ENCODE data around the gene DNAAF2. TPM values are rescaled to one million over a fixed set of nuclear protein-coding genes. Genes with fewer than 3 reads are reported as not detected.

The DNAAF2 gene
- total and polyA plus RNA-seq, 2 of the 13 experiments (the other 11 are each of a cell fraction or from before 2014, with no cell fraction given), result 6.1 to 13.6 TPM

GRCh38 chr14:49634547-49635334 is at the start of gene DNAAF2 (continued):
- 0 out of 2 replicates have a peak, but pooled peaks have one; percentile 5 for TF ChIP-seq AHDC1 (CRISPR knock-in tag; IDR thresholded peaks at IDR 0.05; ENCODE audit: borderline replicate concordance)
- no peak for TF ChIP-seq ARNT (IDR thresholded peaks at IDR 0.05)
- TF ChIP-seq, protein P1, sequence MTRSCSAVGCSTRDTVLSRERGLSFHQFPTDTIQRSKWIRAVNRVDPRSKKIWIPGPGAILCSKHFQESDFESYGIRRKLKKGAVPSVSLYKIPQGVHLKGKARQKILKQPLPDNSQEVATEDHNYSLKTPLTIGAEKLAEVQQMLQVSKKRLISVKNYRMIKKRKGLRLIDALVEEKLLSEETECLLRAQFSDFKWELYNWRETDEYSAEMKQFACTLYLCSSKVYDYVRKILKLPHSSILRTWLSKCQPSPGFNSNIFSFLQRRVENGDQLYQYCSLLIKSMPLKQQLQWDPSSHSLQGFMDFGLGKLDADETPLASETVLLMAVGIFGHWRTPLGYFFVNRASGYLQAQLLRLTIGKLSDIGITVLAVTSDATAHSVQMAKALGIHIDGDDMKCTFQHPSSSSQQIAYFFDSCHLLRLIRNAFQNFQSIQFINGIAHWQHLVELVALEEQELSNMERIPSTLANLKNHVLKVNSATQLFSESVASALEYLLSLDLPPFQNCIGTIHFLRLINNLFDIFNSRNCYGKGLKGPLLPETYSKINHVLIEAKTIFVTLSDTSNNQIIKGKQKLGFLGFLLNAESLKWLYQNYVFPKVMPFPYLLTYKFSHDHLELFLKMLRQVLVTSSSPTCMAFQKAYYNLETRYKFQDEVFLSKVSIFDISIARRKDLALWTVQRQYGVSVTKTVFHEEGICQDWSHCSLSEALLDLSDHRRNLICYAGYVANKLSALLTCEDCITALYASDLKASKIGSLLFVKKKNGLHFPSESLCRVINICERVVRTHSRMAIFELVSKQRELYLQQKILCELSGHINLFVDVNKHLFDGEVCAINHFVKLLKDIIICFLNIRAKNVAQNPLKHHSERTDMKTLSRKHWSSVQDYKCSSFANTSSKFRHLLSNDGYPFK (CRISPR knock-in tag; IDR thresholded peaks at IDR 0.05; ENCODE audit: borderline replicate concordance), result peak; percentile 17; the same call in 1 of the 2 replicates
- peak; percentile 87; the same call in 1 of the 2 replicates for TF ChIP-seq CENPT (CRISPR knock-in tag; IDR thresholded peaks at IDR 0.05; ENCODE audit: low read depth)
- TF ChIP-seq KDM4B (CRISPR knock-in tag; IDR thresholded peaks at IDR 0.05), result no peak; the same call in 1 of the 2 replicates
- no peak for TF ChIP-seq CEBPB (IDR thresholded peaks at IDR 0.05; ENCODE audit: borderline replicate concordance, low read depth, low read length)
- TF ChIP-seq ZNF317 (CRISPR knock-in tag; IDR thresholded peaks at IDR 0.05), result peak; percentile 62; the same call in 1 of the 2 replicates
- TF ChIP-seq, protein P2, sequence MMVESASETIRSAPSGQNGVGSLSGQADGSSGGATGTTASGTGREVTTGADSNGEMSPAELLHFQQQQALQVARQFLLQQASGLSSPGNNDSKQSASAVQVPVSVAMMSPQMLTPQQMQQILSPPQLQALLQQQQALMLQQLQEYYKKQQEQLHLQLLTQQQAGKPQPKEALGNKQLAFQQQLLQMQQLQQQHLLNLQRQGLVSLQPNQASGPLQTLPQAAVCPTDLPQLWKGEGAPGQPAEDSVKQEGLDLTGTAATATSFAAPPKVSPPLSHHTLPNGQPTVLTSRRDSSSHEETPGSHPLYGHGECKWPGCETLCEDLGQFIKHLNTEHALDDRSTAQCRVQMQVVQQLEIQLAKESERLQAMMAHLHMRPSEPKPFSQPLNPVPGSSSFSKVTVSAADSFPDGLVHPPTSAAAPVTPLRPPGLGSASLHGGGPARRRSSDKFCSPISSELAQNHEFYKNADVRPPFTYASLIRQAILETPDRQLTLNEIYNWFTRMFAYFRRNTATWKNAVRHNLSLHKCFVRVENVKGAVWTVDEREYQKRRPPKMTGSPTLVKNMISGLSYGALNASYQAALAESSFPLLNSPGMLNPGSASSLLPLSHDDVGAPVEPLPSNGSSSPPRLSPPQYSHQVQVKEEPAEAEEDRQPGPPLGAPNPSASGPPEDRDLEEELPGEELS (CRISPR knock-in tag; IDR thresholded peaks at IDR 0.05), result no peak
- TF ChIP-seq PTBP1 (IDR thresholded peaks at IDR 0.05; ENCODE audit: low read depth, low read length, poor library complexity, severe bottlenecking), result no peak
- no peak; the same call in 1 of the 2 replicates for TF ChIP-seq ZNF329 (CRISPR knock-in tag; IDR thresholded peaks at IDR 0.05; ENCODE audit: low read depth)
- TF ChIP-seq BRD4 (CRISPR knock-in tag; IDR thresholded peaks at IDR 0.05), result peak; percentile 34
- no peak; the same call in 1 of the 2 replicates for TF ChIP-seq ZBTB2 (CRISPR knock-in tag; IDR thresholded peaks at IDR 0.05; ENCODE audit: low read depth)
- TF ChIP-seq ZNF337 (CRISPR knock-in tag; IDR thresholded peaks at IDR 0.05; ENCODE audit: borderline replicate concordance, low read depth), result peak; percentile 58; the same call in 1 of the 2 replicates
- TF ChIP-seq ZFP1 (CRISPR knock-in tag; IDR thresholded peaks at IDR 0.05), result no peak
- TF ChIP-seq SPEN (CRISPR knock-in tag; IDR thresholded peaks at IDR 0.05; ENCODE audit: low read depth), result no peak; the same call in 1 of the 2 replicates
- TF ChIP-seq ZNF7 (CRISPR knock-in tag; IDR thresholded peaks at IDR 0.05), result no peak
- TF ChIP-seq MIER3 (CRISPR knock-in tag; IDR thresholded peaks at IDR 0.05; ENCODE audit: borderline replicate concordance), result no peak; the same call in 1 of the 2 replicates
